Kasumi-1 (cell line): Measurements from ENCODE around the gene ARHGAP42.

Source experiments
- DNase-seq, 2 experiments: peaks; one replicate each; lab custom pipeline; 2025; lab: John Stamatoyannopoulos, UW

Gene ARHGAP42

DNA sequence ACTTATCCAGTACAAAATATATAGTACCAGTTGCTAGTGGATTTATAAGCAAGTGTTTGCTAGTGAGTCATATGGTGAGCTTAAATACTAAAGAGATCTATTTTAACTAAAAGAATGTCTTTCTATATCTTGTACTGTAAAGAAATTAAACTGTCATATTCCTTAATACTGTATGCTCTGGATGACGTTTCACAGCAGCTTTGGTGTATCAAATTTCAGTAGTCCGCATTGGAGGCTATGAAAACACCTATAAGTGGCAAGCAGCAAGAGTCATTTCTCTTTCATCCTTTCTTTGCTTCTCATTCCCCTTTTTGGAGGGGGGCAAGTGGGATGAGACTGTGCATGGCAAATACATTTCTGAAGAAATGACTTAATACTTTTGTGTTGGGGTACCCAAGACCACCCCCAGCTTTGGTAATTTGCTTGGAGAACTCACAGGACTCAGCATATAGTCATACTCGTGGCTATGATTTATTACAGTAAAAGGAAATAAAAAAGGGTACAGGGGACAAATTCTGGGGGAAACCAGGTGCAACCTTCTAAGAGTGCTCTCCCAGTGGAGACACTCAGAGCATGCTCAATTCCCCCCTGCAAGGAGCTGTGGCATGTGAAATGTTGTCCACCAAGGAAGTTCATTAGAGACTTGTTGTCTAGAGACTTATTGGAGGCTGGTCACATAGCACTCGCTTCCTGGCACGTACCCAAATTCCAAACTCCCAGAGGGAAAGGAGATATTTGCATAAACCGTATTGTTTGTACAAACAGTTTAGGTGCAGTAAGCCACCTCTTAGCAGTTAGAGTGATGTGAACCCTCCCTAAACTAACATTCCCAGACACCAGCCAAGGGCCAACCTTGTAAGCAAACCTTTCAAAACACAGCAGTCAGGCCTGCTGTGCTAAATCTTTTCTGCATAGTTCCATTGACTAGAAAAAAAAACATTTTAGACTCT is 231.7 kb downstream of the ARHGAP42 start:
- DNase-seq: no peak

DNA sequence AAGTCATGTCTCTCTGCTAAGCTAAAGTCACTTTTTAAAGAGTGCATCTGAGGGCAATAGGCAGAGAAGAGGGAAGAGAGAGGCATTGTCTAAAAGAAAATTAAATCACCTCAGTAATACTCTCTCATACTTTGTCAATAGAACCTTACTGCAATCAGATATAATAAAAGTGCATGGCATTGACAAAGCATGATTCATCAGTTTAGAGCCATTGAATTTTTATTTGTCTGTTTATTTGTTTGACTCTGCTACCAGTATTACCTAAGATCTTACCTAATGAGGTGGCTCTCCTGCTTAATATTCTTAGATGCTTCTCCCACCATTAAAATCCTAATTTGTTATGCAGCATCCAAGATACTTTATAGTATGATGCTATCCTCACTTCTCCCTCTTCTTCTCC is 233.5 kb downstream of the ARHGAP42 start:
- DNase-seq: no peak

DNA sequence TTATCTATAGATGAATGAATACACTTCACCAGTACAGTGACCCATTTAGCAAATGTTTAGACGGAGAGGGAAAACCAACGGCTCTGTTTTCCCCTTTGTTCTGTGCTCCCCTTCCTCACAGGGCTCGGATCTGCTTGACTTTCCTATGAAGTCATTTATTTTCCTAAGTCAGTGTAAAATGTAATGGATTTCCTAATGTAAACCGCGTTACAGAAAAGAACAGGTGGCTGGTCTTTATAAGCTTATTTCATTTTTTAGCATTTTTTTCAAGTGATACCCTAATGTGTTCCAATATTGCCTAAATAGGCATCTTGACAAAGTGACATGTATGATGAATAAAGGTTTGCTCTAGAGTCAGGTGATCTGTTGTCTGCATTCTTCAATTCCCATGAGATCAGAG is 235.0 kb downstream of the ARHGAP42 start:
- DNase-seq: no peak

DNA sequence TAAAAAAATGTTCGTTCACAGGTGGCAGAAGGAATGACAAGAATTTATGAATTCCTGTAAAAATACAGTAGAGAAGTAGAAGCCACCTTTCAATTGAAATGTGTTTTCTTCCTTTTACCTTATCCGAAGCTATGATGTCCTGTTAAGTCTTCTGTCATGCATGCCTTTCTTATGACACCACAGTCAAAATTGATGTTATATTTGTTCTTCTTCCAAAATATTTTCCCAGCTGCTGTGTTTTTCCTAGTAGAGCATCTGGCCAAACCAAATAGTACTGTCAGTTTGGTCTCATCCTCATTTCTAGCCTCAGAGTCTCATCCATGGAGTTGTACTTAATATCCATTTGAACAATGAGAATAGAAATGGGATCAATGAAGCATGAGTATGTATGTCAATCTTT is 236.5 kb downstream of the ARHGAP42 start:
- DNase-seq: no peak

DNA sequence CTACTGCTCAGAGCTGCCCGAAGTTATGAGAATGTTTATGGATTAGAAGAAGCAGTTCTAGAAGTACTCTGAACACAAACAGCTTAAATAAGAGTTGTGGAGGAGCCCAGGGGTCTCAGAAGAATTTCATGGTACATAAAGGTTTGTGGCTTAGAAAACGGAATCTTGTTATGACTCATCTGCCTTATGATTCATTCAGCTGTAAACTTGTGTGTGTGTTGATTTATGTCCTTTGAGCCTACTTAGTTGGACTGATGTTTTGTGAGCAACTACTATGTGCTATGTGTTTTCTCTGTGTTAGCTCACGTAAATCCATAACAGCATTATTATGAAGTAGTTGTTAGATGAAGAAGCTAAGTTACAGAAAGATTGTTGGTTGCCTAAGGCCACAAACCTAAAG is 238.8 kb downstream of the ARHGAP42 start:
- no peak for DNase-seq

DNA sequence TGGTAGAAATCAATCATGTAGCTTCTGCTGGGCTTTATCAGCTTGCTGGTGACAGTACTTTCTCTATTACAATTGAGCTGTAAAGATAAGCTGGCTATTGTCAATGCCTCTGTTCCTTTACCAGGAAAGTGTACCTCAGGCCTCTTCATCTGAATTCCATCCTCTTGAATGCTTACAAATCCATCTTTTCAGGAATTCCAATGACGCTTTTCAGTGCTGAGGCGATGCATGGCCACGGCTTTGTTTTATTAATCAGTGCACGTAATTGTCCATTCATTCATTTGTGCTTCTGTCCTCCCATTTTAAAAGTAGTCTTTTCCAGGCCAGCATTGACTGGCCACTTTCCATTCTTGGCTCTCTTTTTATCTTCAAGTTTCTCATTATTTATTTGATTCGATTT is 240.5 kb downstream of the ARHGAP42 start:
- DNase-seq: no peak

DNA sequence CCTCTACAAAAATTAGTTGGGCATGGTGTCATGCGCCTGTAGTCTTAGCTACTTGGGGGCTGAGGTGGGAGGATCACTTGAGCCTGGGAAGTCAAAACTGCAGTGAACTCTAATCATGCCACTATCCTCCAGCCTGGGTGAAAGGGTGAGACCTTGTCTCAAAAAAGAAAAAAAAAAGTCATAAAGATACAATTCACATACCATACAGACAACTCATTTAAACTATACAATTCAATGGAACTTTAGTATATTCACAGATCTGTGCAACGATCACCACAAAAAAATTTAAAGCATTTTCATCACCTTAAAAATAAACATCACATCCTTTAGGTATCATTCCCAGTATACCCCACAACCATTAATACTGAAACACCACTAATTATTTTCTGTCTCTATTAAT is 241.3 kb downstream of the ARHGAP42 start:
- no peak for DNase-seq

DNA sequence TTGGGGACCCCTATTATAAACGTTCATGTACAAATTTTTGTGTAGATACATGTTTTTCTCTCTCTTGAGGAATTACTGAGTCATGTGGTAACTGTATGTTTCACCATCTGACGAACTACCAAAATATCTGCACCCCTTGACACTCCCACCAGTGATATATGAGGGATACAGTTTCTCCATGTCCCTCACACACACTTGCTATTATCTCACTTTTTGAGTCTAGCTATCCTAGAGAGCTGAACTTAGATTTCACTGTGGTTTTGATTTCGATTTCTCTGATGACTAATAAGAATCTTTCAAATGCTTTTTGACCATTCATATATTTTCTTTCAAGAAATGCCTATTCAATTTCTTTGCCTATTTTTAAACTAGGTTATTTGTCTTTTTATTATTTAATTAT is 242.3 kb downstream of the ARHGAP42 start:
- DNase-seq: no peak

DNA sequence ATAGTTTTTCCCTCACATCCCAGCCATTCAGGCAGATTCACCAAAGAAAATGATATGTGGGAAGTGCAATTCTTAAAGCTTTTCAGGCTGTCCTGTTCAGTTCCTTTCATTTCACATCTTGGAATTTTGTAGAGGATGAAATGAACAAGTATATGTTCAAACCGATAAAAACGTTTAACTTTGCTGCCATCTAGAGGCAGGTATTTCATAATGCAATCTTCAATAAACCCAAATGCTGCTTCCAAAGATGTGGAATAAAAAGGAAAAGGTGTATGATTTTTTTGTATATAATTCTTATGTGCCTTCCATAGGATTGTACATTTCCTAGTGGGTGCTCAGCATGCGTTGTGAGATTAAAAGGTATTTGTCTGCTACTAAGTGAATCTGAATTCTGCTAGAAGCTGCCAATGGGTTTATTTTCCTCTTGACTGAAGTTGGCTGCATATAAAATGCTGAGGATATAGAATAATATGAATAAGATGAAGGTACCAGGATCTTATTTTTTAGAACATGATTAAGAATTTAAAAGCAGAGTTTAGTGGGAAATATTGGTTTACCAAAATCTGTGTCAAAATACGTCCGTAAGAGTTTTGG is 243.2 kb downstream of the ARHGAP42 start:
- DNase-seq: peak in 1 of 2 experiments; percentile 33

DNA sequence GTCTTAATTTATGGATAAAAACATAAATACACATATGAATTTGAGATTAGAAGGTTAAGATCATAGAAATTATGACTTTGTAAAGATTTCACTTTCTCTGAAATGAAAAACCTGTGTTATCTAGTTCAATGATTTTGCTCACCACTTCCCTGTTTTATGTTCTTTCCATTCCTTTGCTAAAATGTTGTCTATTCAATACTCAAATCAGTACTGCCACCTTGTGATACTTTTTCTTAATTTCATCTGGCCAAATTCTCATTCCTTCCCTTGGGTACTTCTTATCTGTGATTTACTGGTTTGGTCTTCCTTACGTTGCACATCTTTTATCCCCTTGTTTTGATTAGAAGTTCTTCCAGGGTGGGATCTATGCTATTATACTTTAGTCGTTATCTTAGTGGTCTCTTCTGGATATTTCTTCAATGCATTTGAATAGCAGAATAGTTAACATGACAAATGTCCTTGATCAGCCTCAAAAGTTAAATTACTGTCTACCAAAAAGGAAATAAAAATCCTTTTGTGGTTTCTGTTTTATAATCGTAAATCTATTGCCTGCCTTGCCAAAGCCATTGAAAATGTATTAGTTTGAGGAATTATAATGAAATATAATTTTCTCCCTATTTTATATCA is 245.5 kb downstream of the ARHGAP42 start:
- DNase-seq: peak; percentile 71 to 85

DNA sequence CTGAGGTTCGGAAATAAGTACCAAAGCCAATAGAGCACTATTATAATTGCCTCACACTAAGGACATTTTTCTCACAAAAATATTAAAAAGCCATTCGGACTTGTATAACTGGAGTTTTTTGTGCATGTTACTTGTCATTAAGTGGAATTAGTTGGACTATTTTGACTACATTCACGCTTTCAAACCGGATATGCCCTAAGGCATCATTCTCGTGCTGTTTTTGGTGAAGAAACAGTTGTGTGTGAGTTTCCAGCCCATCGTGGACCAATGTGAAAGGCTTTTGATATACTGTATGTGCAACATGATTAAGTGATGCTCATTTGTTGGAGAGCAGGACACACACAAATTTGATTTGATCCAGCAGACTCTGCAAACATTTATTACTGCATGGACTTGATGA is 249.7 kb downstream of the ARHGAP42 start:
- no peak for DNase-seq

DNA sequence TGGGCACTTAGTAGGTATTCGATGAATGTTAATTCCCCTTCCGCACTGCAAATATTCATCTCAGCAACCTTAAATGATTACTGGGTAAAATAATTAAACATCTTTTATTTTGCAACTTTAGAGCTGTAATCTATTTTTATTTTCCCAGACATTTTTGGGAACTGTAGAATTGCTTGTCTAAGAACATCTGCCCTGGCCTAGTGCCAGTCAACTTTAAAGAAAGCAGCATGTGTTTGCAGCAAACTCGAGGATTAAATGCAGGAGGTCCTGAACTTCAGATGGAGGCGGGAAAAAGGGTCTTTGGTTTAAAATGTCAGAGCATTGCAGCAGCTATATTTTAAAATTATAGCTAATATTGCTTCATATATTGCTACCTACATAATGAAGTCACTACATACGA is 252.5 kb downstream of the ARHGAP42 start:
- DNase-seq: no peak

DNA sequence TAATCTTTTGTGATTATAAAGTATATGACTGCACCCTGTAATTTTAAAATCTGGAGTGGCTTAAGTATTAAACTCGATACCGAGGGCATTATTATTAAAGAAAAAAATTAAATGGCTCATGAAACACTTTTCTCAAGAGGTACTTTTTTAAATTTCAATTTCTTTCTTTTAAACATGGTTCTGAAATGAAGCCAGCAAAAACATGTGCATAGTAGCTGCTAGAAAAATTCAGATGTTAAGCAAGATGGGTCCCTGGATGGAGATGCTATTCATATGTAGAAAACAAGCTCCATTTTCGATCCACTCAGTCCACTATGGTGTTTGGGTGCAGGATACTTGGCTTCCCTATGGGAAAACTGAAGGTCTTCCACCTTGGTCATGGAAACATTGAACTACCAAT is 253.0 kb downstream of the ARHGAP42 start:
- DNase-seq: no peak

DNA sequence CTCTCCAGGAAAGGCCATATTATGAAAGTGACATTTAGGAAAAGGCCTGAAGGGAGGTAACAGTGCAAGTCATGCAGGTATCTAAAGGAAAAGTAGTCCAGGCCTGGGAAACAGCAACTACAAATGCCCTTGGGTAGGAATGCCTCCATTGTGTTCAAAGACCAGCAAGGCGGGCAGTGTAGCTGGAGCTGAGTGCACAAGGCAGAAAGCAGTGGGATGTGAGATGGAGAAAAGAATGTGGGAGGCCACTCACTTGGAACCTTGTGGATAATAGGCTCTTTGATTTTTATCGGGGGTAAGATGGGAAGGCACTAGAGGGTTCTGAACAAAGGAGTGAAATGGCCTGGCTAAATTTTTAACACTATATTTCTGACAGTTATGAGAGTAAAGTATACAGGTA is 253.9 kb downstream of the ARHGAP42 start:
- DNase-seq: no peak

DNA sequence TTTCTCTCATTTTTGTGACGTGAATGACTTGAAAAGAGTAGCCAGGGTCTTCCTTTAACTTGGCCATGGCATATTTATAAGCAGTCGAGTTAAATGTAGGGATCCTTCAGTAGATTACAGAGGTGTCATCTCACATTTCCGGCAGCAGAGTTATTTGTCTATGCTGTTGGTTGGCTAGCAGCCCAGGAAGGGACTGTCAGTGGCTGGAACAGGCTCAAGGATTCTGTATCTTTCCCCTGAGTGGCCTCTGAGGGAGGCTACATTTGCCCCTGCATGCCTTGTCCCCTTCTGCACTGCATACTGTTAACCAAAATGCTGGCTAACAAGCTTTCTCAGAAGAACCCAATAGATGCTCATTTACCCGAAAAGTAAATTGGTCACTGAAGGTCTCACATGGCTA is 254.9 kb downstream of the ARHGAP42 start:
- no peak for DNase-seq

DNA sequence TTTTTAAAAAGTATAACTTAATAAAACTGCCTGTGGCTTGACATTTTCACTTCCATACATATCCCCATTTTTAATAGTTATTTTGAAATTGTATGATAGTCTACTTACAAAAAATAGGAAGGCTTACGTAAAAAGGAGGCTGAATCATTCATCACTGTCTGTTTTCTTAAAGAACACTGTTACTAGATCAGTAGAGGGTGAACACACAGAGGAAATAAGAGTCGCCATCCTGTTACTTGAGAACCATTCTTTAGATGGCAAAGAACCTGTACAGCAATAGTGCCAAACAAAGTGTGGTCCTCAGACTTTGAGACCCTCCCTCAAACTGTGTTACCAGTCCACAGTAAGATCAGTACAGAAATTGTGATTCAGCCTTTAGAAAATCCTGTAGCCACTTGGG is 261.8 kb downstream of the ARHGAP42 start:
- no peak for DNase-seq

DNA sequence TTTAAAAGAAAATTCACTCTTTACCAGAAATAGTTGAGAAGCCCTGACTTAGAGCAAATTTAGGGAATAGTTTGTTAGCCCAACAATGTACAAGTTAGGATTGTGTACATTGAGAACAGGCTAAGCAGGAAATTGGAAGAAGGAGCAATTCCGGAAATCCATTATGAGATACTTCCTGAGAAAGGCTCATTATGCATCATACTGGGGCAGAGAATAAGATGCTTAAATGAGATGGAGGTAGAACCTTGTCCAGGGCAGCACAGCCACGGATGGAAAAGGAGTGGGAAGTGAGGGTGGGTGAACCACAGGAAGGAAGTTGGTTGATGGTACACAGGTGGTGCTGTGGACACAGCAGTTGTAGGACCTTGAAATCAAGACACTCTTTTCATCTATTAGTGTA is 262.4 kb downstream of the ARHGAP42 start:
- DNase-seq: no peak

DNA sequence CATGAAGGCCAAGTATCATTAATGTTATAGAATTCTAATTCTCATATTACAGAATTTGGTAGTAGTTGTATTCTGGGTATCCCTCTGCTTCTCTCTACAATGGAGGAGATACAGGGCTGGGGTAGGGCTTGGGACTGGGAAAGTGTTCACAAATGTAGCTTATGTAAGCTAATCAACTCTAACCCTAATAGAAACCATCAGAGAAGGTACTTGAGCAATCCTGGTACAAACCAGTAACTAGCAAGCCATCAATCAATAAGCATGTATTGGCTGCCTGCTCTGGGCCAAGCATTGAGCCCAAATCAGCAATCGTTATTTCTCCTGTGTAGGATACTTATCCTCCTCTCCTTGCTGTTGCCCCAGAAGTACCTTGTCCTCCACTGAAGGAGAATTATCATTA is 268.2 kb downstream of the ARHGAP42 start:
- DNase-seq: no peak

DNA sequence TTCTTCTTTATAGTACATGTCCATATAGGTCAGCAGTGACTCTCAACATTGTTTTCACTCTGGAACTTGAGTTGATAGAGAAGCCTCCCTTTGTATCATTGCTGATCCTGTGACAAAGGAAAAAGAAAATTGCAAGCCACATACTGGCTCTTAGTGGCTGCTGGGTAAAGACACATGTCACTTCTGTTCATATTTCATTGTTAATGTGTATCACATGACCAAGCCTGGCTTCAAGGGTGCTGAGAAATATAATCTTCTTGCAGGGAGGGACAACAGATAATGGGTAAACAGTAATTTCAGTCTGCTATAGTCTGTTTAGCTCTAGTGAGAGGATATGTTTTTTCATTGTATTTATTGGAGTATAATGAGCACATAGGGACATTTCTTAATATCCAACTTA is 269.3 kb downstream of the ARHGAP42 start:
- no peak for DNase-seq

DNA sequence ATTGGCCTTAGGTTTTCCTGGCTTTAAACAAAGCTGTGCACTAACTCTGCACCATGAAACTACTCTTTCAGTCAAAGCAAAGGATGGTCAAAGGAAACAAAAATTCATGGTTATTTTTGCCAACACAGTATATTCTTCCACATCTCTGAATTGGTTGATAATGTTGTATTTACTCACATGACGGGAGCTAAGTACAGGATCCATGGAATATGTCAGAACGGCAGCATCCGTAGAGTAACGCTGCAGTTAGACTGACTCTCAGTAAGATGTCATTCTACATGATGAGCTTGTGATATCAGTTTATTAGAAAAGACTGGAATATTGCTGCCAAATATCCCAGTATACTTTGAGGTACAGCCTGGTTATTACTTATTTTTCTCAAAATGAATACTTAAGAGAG is 270.4 kb downstream of the ARHGAP42 start:
- DNase-seq: no peak

DNA sequence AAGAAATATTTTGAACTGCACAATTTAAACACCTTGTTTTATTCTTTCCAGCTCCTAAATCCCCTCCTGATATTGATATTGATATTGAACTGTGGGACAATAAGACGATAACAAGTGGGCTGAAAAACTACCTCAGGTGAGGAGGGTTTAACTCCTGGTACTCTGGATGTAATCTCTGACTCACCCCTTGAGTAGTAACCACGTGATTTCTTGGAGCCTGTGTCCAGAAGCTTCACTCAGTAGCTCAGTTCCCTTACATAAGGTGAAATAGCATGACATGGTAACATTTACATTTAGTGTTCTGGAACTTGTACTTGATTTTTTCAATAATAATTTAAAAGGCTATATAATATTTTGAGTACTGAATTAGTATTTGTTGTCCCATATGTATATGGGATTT is 274.5 kb downstream of the ARHGAP42 start:
- no peak for DNase-seq

DNA sequence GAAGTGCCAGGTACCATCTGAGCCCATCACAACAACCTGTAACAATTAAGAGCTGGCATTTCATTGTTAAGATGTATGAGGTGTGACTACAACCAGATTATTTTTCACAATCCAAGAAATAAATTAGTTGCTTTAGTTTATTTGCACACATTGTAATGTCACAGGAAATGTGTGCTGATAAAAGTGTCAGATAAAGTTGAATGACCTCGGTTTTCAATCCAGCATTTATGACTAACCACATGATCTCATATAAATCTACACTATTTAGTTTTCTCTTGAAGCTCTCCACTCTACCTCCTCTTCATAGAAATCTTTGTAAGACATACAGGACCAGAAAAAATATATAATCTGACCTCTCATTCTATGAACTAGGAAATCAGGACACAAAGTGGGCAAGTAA is 276.3 kb downstream of the ARHGAP42 start:
- DNase-seq: no peak

DNA sequence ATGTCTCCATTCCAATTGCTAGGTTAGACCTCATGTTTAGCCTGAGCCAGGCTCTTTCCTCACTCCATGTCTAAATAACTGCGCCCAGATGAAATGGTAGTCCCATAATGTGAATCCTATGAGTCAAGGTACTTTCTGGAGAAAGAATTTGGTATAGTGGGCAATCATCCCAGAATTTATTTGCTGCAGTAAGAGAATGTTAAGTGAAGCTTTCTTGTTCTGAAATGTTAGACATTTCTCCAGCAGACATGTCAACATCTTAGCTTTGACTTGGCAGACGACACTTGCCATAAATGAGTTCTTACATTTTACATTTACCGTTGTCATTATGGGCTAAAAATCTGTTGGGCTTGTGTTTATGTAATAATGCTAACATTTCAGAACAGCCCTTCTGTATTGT is 277.3 kb downstream of the ARHGAP42 start:
- DNase-seq: no peak
